Gastrocnemius medialis (tissue), 4 donors: ENCODE results near the gene ROBO1.

Source experiments
- CTCF ChIP-seq, 5 experiments: fragments of 450-650 bp in 3 of 5; fragments of 200-600 bp in 2 of 5; sonication (generic) in 2 of 5; IDR thresholded peaks in 4 of 5; conservative IDR thresholded peaks in 1 of 5; 1 replicate in 4 of 5; 2 replicates in 1 of 5; pipeline ENCODE4 v1.5.1; 2016 to 2019; ENCODE audit warnings: antibody characterized with exemption in 5 of 5, mild to moderate bottlenecking in 3 of 5, moderate library complexity in 3 of 5
- POLR2A ChIP-seq, 2 donors: fragments of 450-650 bp; IDR thresholded peaks; one replicate each; pipeline ENCODE4 v1.6.1; 2017; ENCODE audit warnings: antibody characterized with exemption in 2 of 2, mild to moderate bottlenecking in 2 of 2, moderate library complexity in 2 of 2

- TF ChIP-seq CTCF (IDR thresholded peaks at IDR 0.05 in 4 of 5, conservative IDR thresholded peaks at IDR 0.05 in 1 of 5), result no peak
- no peak for TF ChIP-seq POLR2A (IDR thresholded peaks at IDR 0.05)
Observed at GRCh38 chr3:79113876-79114275, 653.9 kb downstream of the ROBO1 start.
